Activated T-cell treated with anti-CD3 and anti-CD28 coated beads, Interleukin-2, amount 50 U/mL, for 24 hours (primary cell): Measurements from ENCODE around the gene PIAS4.
"Not testable (repeated sequence)": the region's sequence is repeated elsewhere in the genome, so short reads cannot be mapped to it uniquely, and the experiment has no call there.

Experiments used
- DNase-seq: peaks from one replicate; pipeline ENCODE4 v3.0.0-alpha.2; 2020
- H3K27ac Mint-ChIP-seq: 2 replicates; pipeline ENCODE4 v1.8.0; 2020; ENCODE audit warnings: mild to moderate bottlenecking, mixed read lengths
- H3K27me3 Mint-ChIP-seq: 2 replicates; pipeline ENCODE4 v1.8.0; 2020; ENCODE audit warnings: mixed read lengths
- H3K36me3 Mint-ChIP-seq: 2 replicates; pipeline ENCODE4 v1.8.0; 2020; ENCODE audit warnings: low read depth, mixed read lengths
- H3K4me1 Mint-ChIP-seq: 2 replicates; pipeline ENCODE4 v1.8.0; 2020; ENCODE audit warnings: low read depth, mixed read lengths
- H3K4me3 Mint-ChIP-seq: 2 replicates; pipeline ENCODE4 v1.8.0; 2020; ENCODE audit warnings: mild to moderate bottlenecking, moderate library complexity, mixed read lengths
- H3K9me3 Mint-ChIP-seq: 2 replicates; pipeline ENCODE4 v1.8.0; 2020; ENCODE audit warnings: mixed read lengths

PIAS4 gene

DNA sequence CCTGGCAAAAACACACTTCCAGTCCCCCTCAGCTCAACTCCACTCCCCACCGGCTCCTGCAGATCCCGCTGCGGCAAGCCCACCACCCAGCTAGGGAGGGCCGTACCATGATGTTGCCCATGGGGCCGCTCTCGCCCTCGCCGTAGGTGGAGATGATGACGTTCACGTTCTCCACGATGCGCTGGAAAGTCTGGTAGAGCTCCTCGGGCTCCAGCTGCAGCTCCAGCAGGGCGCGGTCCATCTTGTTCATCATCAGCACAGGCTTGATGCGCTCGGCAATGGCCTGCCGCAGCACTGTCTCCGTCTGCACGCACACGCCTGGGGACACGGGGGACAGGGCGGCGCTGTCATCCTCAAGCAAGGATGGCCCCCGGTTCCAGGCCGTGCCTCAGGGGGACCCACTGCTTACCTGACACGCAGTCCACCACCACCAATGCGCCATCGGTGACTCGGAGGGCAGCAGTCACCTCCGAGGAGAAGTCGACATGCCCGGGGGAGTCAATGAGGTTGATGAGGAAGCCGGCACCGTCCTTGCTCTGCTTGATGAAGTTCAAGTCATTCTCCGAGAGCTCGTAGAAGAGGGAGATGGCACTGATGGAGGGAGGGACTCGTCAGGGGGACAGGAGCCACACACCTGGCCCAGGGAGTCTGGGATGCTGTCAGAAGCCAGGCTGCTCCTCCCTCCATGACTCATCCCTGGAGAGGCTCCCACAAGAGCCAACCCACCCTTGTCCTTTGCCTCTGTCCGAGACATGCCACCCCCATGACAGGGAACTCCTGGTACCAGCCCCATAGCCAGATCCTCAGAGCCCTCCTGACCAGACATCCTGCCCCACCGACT is 24.6 kb upstream of the PIAS4 start:
- no peaks in the 10 kb centered on the region for H3K27me3 Mint-ChIP-seq
- H3K4me1 Mint-ChIP-seq: peaks cover 74% of the 10 kb centered on the region
- H3K27ac Mint-ChIP-seq: peak overlapping the region; percentile 99
- H3K9me3 Mint-ChIP-seq: no peaks in the 10 kb centered on the region
- peaks cover 74% of the 10 kb centered on the region for H3K36me3 Mint-ChIP-seq
- DNase-seq: peak; percentile 53
- H3K4me3 Mint-ChIP-seq: peak overlapping the region; percentile 97

DNA sequence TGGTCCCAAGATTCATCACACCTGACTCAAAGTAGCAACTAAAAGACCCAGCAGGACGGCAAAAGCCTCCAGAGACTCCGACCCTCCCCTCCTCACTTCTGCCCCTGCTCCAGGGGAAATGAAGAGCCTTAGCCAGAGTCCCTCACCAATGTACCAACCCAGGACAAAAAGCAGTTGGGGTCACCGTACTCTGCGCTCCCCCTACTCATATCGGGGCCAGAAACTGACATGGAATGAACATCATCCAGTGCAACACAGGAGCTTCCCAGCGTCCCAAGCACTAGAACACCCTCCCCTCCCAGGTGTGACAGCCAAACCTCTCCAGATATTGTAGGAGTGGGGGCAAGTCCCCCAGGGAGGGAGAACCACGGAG is 24.0 kb upstream of the PIAS4 start:
- Mint-ChIP-seq H3K36me3 (peaks cover 68% of the 10 kb centered on the region), H3K4me3 (peak overlapping the region; percentile 97), H3K4me1 (peaks cover 74% of the 10 kb centered on the region), H3K27me3 (no peaks in the 10 kb centered on the region), H3K27ac (peak overlapping the region; percentile 99), H3K9me3 (no peaks in the 10 kb centered on the region)
- no peak for DNase-seq

DNA sequence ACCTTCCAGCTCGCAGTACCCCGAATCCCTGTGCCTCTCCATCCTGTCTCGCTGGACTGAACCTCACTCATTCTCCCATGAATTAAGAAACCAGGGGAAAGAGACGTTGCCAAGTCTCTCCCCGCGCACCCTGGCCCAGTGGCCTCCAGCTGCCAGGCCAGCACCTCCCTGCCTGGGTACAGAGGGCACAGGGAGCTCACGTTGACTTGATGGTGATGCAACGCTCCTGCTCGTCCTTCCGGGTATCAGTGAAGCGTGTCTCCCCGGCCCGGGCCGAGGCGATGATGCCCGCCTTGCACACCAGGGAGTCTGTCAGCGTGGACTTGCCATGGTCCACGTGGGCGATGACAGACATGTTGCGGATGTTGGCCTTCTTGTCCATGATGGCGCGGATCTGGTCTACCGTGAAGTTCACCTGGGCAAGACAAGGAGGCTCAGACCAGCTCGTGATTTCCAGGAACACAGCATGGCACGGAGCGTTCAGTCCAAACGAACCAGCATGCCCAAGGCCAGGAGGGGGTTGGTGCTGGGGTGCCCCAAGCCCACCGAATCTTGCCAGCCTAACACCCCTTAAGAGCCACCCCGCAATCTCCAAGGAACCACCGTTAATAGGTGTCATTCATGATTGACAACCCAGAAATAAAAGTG is 23.5 kb upstream of the PIAS4 start:
- Mint-ChIP-seq H3K27ac (peak overlapping the region; percentile 99), H3K27me3 (no peaks in the 10 kb centered on the region), H3K4me1 (peaks cover 71% of the 10 kb centered on the region), H3K36me3 (peaks cover 64% of the 10 kb centered on the region), H3K4me3 (peak overlapping the region; percentile 97), H3K9me3 (no peaks in the 10 kb centered on the region)
- peak; percentile 67 for DNase-seq

DNA sequence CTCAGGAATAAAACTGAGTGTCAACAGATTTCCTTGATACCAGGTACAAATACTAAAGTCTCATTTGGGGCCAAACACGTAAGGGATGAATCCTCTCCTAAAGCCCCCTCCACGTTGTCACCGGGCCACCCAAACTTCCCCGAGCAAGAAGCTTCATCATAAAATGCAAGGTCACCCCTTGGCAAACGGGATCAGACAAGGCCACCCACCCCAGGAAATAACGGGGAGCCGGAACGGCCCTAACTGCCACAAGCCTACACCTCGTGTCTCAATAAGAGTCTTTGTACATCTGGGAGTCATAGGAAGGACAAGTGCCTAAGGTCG is 23.0 kb upstream of the PIAS4 start:
- Mint-ChIP-seq H3K9me3 (no peaks in the 10 kb centered on the region), H3K36me3 (peaks cover 59% of the 10 kb centered on the region), H3K4me3 (peak overlapping the region; percentile 97), H3K27me3 (no peaks in the 10 kb centered on the region), H3K4me1 (peaks cover 66% of the 10 kb centered on the region), H3K27ac (peak overlapping the region; percentile 99)
- DNase-seq: no peak

DNA sequence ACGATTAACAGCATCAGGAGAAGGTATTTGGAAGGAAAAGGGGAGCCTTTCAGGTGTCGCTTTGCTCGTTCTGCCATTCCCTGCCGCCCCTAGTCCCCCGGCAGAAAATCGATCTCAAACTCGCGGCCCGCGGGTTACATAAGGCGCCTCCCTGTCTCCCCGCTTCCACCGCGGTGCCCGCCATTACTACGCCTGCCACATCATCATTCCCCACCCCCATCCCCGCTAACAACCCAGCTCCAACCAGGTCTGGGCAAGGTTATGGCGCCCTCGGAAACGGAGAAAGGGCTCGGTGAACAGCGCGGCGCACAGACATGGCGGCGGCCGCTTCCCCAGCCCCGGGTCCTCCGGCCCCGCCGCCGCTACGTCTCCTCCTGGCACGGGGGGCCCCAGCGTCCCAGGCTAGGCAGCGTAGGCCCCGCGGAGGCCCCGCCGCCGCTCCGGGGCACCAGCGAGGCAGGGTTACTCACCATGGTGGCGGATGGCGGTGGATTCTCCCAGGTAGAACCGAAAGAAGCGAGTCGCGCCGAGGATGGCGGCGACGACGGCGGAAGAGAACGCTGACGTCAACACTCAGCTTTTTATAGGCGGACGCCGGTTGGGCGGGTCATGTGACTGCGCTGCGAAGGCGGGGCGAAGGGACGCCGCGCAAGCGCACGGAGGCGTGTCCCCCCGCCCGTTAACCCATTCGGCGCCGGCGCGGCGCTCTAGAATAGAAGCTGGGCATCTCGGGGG is 22.5 kb upstream of the PIAS4 start, which contains the start of gene EEF2:
Gene EEF2 (minus strand): TSS at position 556 of the 735 bp plus-strand sequence. CDS start 83 bp downstream, at position 473.
- Mint-ChIP-seq H3K4me3 (peak within 1 kb of the TSS; percentile 97), H3K36me3 (peaks cover 55% of the 10 kb centered on the region), H3K4me1 (peaks cover 64% of the 10 kb centered on the region), H3K9me3 (no peaks in the 10 kb centered on the region), H3K27ac (peak within 1 kb of the TSS; percentile 99), H3K27me3 (no peaks in the 10 kb centered on the region)
- DNase-seq: peak; percentile 94

DNA sequence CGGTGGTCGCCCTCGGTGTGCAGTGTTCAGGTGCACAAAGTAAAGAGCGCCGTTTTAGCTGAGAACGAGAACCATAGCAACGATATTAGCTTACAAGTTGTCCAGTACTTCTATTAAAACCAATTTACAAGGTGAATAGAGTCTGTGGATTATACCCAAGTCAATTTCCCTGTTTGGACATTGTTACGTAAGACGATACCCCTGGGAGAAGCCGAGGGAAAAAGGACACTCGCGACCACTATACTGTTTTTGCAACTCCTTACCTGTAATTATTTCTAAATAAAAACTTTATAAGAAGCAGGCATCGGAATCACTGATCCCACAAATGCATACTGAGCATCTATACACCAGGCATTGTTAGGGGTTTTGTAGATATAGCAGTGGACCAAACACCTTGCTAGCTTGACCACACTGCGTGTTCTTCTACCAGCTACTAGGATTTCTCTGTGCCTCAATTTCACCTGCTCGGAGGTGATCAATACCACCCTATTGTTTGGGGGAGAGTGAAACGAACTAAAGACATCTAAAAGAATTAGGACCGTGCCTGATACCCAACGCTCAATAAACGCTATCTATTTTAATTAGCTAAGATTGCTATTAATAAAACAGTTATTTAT is 21.8 kb upstream of the PIAS4 start:
- H3K4me3 Mint-ChIP-seq: peak overlapping the region; percentile 97

DNA sequence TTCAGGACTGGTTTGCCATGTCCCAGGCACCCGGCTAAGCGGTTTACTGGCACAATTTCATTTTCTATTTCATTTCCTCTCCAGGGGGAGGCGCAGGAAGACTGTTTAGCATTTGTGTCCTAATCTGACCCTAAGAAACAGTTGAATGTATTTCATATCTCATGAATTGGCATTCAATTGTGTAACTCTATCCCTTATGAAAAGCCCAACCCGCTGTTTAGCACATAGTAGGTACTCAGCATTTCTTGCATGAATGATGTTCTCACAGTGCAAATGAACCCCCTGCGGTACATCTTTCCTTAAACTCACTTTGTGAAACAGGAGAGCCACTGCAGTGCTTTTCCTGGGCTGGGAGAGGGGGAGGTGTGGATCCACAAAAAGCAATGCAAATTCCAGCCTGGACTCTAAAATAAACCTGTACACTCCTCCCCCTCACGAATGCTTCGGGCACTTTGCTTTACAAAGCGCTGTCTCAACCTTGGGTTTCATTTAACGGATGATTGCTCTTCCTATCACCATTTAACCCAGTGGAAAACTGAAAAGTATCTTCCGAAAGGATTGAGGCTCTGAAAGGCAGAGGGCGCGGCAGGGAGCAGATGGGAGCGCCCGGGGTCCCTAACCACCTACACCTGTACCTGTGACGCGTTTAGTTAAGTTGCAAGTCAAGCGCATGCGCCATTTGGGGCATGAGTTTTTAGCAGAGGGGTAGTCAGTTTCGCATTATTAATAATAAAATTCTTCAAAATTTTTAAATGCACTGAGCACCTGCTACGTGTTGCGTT is 21.1 kb upstream of the PIAS4 start:
- DNase-seq: peak; percentile 71
- peaks cover 43% of the 10 kb centered on the region for H3K36me3 Mint-ChIP-seq
- no peaks in the 10 kb centered on the region for H3K27me3 Mint-ChIP-seq
- peak overlapping the region; percentile 97 for H3K4me3 Mint-ChIP-seq
- H3K9me3 Mint-ChIP-seq: peaks cover 3% of the 10 kb centered on the region
- H3K4me1 Mint-ChIP-seq: peaks cover 60% of the 10 kb centered on the region
- peak overlapping the region; percentile 99 for H3K27ac Mint-ChIP-seq

More for the DNA sequence above, 21.8 kb upstream of the PIAS4 start:
- peaks cover 1% of the 10 kb centered on the region for H3K9me3 Mint-ChIP-seq
- H3K27ac Mint-ChIP-seq: peak overlapping the region; percentile 99
- H3K4me1 Mint-ChIP-seq: peaks cover 64% of the 10 kb centered on the region
- peaks cover 50% of the 10 kb centered on the region for H3K36me3 Mint-ChIP-seq
- DNase-seq: no peak
- H3K27me3 Mint-ChIP-seq: no peaks in the 10 kb centered on the region

DNA sequence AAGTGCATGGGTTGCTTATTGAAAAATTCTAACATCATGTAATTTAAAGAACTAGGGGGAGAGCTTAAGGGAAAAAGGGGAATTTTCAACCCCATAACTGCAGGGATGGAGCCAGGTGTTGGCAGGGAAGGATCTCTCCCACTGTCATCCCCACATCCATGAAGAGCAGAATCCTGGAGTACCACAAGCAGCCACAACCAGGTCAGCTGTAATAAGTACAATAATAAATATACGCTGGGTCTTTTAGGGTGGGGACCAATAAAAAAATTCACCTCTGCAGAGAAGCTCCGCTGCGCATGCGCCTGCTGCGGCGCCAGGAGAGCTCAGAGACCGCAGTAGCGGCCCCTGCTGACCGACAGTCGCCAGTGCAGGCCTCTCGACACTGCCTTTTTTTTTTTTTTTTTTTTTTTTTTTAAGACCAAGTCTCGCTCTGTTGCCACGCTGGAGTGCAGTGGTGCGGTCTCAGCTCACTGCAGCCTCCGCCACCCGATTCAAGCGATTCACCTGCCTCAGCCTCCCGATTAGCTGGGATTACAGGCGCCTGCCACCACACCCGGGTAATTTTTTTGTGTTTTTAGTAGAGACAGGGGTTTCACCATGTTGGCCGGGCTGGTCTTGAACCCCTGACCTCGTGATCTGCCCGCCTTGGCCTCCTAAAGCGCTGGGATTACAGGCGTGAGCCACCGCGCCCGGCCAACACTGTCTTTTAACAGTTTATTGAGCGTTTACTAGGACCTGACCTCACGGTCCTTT is 19.7 kb upstream of the PIAS4 start:
- Mint-ChIP-seq H3K4me3 (peak overlapping the region; percentile 97), H3K27ac (peak overlapping the region; percentile 89), H3K4me1 (peaks cover 47% of the 10 kb centered on the region), H3K27me3 (no peaks in the 10 kb centered on the region), H3K36me3 (peaks cover 29% of the 10 kb centered on the region), H3K9me3 (peaks cover 3% of the 10 kb centered on the region)
- peak; percentile 89 for DNase-seq

DNA sequence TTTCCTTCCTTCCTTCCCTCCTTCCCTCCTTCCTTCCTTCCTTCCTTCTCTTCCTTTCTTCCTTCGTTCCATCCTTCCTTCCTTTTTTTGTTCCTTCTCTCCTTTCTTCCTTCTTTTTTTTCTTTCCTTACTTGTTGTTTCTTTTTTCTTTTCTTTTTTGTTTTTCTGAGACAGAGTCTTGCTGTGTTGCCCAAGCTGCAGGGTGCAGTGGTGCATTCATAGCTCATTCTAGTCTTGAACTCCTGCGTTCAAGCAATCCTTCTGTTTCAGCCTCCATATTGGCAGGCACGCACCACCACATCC is 16.8 kb upstream of the PIAS4 start:
- H3K9me3 Mint-ChIP-seq: peaks cover 3% of the 10 kb centered on the region
- peaks cover 2% of the 10 kb centered on the region for H3K36me3 Mint-ChIP-seq
- no peak for DNase-seq
- H3K4me1 Mint-ChIP-seq: peaks cover 27% of the 10 kb centered on the region
- peak overlapping the region; percentile 75 for H3K27ac Mint-ChIP-seq
- no peaks in the 10 kb centered on the region for H3K27me3 Mint-ChIP-seq
- H3K4me3 Mint-ChIP-seq: no peak overlapping the region

DNA sequence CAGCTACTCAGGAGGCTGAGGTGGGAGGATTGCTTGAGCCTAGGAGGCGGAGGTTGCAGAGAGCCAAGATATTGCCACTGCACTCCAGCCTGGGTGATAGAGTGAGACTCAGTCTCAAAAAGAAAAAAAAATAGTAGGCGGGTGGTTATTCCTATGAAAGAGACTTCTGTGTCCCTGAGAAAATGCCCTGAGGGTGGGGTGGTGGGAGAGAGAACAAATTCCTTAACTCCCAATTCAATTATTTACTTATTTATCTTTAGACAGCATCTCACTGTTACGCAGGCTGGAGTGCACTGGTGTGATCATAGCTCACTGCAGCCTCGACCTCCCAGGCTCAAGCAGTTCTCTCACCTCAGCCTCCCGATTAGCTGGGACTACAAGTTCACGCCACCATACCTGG is 11.9 kb upstream of the PIAS4 start:
- H3K9me3 Mint-ChIP-seq: peaks cover 3% of the 10 kb centered on the region
- H3K4me1 Mint-ChIP-seq: peaks cover 3% of the 10 kb centered on the region
- H3K4me3 Mint-ChIP-seq: no peak overlapping the region
- no peaks in the 10 kb centered on the region for H3K36me3 Mint-ChIP-seq
- H3K27ac Mint-ChIP-seq: no peak overlapping the region
- no peak for DNase-seq
- H3K27me3 Mint-ChIP-seq: no peaks in the 10 kb centered on the region

DNA sequence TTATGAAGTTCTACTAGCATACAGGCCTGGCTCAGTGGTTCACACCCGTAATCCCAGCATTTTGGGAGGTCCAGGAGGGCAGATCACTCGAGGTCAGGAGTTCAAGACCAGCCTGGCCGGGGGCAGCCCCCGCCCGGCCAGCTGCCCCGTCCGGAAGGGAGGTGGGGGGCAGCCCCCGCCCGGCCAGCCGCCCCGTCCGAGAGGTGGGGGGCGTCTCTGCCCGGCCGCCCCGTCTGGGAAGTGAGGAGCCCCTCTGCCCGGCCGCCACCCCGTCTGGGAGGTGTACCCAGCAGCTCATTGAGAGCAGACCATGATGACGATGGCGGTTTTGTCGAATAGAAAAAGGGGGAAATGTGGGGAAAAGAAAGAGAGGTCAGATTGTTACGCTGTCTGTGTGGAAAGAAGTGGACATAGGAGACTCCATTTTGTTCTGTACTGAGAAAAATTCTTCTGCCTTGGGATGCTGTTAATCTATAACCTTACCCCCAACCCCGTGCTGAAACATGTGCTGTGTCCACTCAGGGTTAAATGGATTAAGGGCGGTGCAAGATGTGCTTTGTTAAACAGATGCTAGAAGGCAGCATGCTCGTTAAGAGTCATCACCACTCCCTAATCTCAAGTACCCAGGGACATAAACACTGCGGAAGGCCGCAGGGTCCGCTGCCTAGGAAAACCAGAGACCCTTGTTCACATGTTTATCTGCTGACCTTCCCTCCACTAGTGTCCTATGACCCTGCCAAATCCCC is 8.7 kb upstream of the PIAS4 start:
- H3K4me3 Mint-ChIP-seq, H3K36me3 Mint-ChIP-seq, H3K27ac Mint-ChIP-seq, H3K9me3 Mint-ChIP-seq, H3K4me1 Mint-ChIP-seq, DNase-seq, H3K27me3 Mint-ChIP-seq: not testable (repeated sequence)

DNA sequence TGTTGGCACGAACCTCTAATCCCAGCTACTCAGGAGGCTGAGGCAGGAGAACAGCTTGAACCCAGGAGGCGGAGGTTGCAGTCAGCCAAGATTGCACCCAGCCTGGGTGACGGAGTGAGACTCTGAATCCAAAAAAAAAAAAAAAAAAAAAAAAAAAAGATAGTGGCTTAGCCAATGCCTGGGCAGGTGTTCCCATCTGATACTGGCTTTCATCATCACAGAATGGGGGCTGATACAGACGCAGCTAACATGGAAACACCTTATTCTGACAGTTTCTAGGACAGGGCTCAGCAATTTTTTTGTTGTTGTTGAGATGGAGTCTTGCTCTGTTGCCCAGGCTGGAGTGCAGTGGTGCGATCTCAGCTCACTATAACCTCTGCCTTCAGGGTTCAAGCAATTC is 6.7 kb upstream of the PIAS4 start:
- not testable (repeated sequence) for H3K27me3 Mint-ChIP-seq, H3K36me3 Mint-ChIP-seq, H3K27ac Mint-ChIP-seq, DNase-seq, H3K4me1 Mint-ChIP-seq, H3K4me3 Mint-ChIP-seq, H3K9me3 Mint-ChIP-seq

DNA sequence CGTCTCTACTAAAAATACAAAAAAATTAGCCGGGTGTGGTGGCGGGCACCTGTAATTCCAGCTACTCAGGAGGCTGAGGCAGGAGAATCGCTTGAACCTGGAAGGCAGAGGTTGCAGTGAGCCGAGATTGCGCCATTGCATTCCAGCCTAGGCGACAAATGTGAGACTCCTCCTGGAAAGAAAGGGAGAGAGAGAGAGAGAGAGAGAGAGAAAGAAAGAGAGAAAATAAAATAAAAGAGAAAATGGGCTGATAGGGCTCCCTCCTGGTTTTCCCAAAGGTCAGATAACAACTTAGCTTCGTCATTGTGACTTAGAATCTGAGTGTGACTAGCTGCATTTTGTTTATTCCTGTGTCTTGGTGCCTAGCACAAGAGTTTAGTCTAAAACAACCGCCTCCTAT is 2.1 kb upstream of the PIAS4 start:
- DNase-seq, H3K27ac Mint-ChIP-seq, H3K36me3 Mint-ChIP-seq, H3K27me3 Mint-ChIP-seq, H3K9me3 Mint-ChIP-seq: not testable (repeated sequence)
- Mint-ChIP-seq H3K4me1 (peaks cover 24% of the 10 kb centered on the region), H3K4me3 (peak overlapping the region; percentile 31)
